Measurements from ENCODE around the gene IDH3A.

IDH3A gene

DNA sequence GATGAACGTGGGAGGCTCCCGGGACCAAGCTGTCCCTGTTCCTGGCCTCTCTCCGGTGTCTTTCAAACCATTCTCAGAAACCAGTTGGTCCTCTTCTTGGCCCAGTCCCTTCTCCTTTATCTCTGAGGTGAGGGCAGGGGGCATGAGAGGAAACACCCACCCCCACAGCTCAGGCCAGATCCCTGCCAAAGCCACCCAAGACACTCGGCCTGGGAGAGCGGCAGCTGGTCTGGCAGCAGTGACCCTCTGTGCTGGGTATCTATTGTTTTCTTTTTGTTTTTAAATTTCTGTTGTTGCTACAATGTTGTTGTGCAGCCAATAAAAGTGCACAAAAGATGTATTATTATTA, 57.9 kb downstream of the IDH3A start:
- Histone ChIP-seq H3K79me2 (ENCODE audit: insufficient read depth, low read depth) (no peaks in the 10 kb centered on the region), H3K36me3 (ENCODE audit: insufficient read depth) (no peaks in the 10 kb centered on the region), H3K4me1 (ENCODE audit: low read depth, poor library complexity, severe bottlenecking) (no peaks in the 10 kb centered on the region), H3K4me2 (no peak overlapping the region), H3K27ac (no peak overlapping the region), H3K27me3 (ENCODE audit: insufficient read depth, low read depth) (no peaks in the 10 kb centered on the region), H2AFZ (ENCODE audit: low read depth) (no peak overlapping the region), H3K4me3 (IDR thresholded peaks at IDR 0.05; ENCODE audit: insufficient read depth, low read depth, low read length) (no peak overlapping the region), H3K9ac (no peak overlapping the region), H4K20me1 (ENCODE audit: insufficient read depth) (no peaks in the 10 kb centered on the region)
- TF ChIP-seq, protein P1, sequence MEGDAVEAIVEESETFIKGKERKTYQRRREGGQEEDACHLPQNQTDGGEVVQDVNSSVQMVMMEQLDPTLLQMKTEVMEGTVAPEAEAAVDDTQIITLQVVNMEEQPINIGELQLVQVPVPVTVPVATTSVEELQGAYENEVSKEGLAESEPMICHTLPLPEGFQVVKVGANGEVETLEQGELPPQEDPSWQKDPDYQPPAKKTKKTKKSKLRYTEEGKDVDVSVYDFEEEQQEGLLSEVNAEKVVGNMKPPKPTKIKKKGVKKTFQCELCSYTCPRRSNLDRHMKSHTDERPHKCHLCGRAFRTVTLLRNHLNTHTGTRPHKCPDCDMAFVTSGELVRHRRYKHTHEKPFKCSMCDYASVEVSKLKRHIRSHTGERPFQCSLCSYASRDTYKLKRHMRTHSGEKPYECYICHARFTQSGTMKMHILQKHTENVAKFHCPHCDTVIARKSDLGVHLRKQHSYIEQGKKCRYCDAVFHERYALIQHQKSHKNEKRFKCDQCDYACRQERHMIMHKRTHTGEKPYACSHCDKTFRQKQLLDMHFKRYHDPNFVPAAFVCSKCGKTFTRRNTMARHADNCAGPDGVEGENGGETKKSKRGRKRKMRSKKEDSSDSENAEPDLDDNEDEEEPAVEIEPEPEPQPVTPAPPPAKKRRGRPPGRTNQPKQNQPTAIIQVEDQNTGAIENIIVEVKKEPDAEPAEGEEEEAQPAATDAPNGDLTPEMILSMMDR (conservative IDR thresholded peaks at IDR 0.05; ENCODE audit: low read depth, low read length), result no peak

DNA sequence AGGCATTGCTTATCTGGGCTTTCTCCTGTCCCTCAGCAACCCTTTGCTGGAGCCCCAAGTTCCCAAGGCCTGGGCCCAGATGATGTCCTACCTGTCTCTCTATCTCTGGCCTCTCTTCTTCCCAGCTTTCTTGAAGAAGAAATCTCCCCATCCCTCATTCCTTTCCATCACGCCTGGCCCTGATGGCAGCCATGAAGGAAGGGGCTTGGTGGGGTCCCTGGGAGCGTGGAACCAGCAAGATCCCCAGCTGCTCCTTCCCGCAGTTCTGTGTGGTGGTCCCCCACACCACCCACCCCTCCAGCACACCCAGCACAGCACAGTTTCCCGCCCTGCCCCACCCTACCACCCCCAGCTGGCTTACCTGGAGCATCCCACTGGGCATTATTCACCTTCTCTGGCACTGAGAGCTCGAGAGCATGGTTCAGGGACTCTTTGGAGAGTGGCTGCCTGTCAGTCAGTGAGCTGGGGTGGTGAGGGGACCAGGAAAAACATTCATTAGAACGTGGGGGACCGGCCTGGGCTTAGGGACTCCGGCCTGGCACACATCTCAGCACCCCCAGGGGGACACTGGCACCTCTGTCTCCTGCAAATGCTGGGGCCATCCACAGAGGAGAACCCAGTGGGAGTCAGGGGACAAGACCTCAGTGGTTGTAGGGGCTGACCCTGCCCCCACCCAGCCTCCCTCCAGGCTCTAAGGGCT, 58.6 kb downstream of the IDH3A start:
- no peaks in the 10 kb centered on the region for H3K4me1 ChIP-seq (ENCODE audit: low read depth, poor library complexity, severe bottlenecking)

DNA sequence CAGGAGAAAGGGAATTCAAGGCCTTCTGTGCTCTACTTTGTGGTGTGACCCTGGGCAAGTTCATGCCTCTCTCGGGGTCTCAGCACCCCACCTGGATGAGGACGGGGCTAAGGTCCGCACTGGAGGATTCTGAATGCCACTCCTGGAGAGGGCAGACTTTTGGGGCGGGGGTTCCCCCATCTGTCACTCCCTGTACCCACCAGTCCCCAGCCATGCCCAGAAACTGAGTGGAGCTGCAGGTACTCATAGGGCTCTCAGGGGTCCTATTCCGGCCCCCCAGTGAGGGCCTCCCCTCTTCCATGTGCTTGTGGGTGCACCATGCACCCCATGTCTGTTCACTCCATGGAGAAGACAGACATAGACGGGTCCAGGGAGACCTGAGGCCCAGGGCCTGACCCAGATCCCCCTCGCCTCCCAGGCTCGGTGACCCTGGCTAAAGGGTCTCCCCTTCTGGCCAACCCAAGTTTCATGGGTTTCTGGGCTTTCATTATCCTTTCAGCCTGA, 59.2 kb downstream of the IDH3A start:
- TF ChIP-seq, protein P1 (conservative IDR thresholded peaks at IDR 0.05; ENCODE audit: low read depth, low read length), result no peak
- Histone ChIP-seq H3K4me1 (ENCODE audit: low read depth, poor library complexity, severe bottlenecking) (no peaks in the 10 kb centered on the region), H3K27ac (no peak overlapping the region), H3K79me2 (ENCODE audit: insufficient read depth, low read depth) (no peaks in the 10 kb centered on the region), H3K4me3 (IDR thresholded peaks at IDR 0.05; ENCODE audit: insufficient read depth, low read depth, low read length) (no peak overlapping the region), H3K36me3 (ENCODE audit: insufficient read depth) (no peaks in the 10 kb centered on the region), H3K9ac (no peak overlapping the region), H2AFZ (ENCODE audit: low read depth) (no peak overlapping the region), H4K20me1 (ENCODE audit: insufficient read depth) (no peaks in the 10 kb centered on the region), H3K4me2 (no peak overlapping the region), H3K27me3 (ENCODE audit: insufficient read depth, low read depth) (no peaks in the 10 kb centered on the region)

More for the DNA sequence above, 58.6 kb downstream of the IDH3A start:
- Histone ChIP-seq H3K79me2 (ENCODE audit: insufficient read depth, low read depth) (no peaks in the 10 kb centered on the region), H3K4me3 (IDR thresholded peaks at IDR 0.05; ENCODE audit: insufficient read depth, low read depth, low read length) (no peak overlapping the region), H3K4me2 (no peak overlapping the region), H3K9ac (no peak overlapping the region), H2AFZ (ENCODE audit: low read depth) (no peak overlapping the region), H4K20me1 (ENCODE audit: insufficient read depth) (no peaks in the 10 kb centered on the region), H3K27ac (no peak overlapping the region), H3K27me3 (ENCODE audit: insufficient read depth, low read depth) (no peaks in the 10 kb centered on the region), H3K36me3 (ENCODE audit: insufficient read depth) (no peaks in the 10 kb centered on the region)
- TF ChIP-seq, protein P1 (conservative IDR thresholded peaks at IDR 0.05; ENCODE audit: low read depth, low read length), result no peak

DNA sequence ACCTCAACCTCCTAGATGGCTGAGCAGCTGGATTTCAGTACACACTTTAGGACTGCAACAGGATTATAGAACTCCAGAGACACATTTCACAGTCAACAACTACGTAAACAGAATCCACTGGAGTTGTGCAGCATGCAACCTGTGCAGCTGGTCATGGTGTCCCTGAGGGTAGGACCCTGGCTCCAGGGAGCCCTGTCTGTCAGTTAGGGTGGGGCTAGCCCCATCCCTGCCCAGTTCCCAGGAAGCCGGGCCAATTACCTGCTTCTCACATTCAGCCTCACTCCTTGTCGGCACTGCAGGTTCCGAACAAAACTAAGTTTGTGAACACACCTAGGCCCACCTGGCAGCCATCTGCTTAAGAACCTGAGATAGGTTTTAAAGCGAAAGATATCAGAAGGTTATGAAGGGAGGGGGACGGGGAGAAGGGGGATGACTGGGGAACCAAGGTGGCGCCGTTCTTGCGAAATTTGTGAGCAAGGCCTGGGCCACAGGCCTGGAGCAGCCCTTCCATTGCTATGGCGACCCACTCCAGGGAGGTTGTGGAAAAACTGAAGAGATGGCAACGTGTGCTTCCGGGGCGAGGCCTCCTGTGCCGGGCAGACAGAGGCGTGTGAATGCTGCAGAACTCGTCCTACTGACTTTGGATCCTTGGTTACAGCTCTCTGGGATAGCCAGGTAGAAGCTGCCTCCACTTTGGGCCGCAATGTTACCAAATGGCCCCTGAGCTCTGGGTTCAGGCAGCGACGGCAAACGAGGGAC, 59.9 kb downstream of the IDH3A start:
- TF ChIP-seq, protein P1 (conservative IDR thresholded peaks at IDR 0.05; ENCODE audit: low read depth, low read length), result no peak
- Histone ChIP-seq H3K27me3 (ENCODE audit: insufficient read depth, low read depth) (no peaks in the 10 kb centered on the region), H3K79me2 (ENCODE audit: insufficient read depth, low read depth) (no peaks in the 10 kb centered on the region), H3K4me3 (IDR thresholded peaks at IDR 0.05; ENCODE audit: insufficient read depth, low read depth, low read length) (no peak overlapping the region), H3K36me3 (ENCODE audit: insufficient read depth) (no peaks in the 10 kb centered on the region), H3K27ac (no peak overlapping the region), H3K4me1 (ENCODE audit: low read depth, poor library complexity, severe bottlenecking) (no peaks in the 10 kb centered on the region), H3K4me2 (no peak overlapping the region), H4K20me1 (ENCODE audit: insufficient read depth) (no peaks in the 10 kb centered on the region), H2AFZ (ENCODE audit: low read depth) (no peak overlapping the region), H3K9ac (no peak overlapping the region)
